Hepatocyte (in vitro differentiated cells): ENCODE measurements around the gene STK32A. TPM values are rescaled to one million over a fixed set of nuclear protein-coding genes. Genes with fewer than 3 reads are reported as not detected.

Experiments
- DNase-seq: peaks from one replicate; pipeline ENCODE4 v3.0.0-alpha.2; 2016; ENCODE audit warnings: low spot score
- H2AFZ ChIP-seq: fragments of 200-600 bp; sonication (generic); 2 replicates; pipeline ENCODE4 v1.6.0; 2016; ENCODE audit warnings: antibody characterized with exemption, mild to moderate bottlenecking
- H3K27ac ChIP-seq: fragments of 200-600 bp; sonication (generic); 2 replicates; pipeline ENCODE4 v1.5.1; 2016; ENCODE audit warnings: mild to moderate bottlenecking
- H3K27me3 ChIP-seq: fragments of 200-600 bp; sonication (generic); 2 replicates; pipeline ENCODE4 v1.6.1; 2016
- H3K36me3 ChIP-seq: fragments of 200-600 bp; sonication (generic); replicated peaks from 2 replicates; pipeline ENCODE4 v1.5.1; 2016; ENCODE audit warnings: low read depth; ENCODE audit not compliant: insufficient read depth
- H3K4me1 ChIP-seq: fragments of 200-600 bp; sonication (generic); 2 replicates; pipeline ENCODE4 v1.5.1; 2016; ENCODE audit warnings: mild to moderate bottlenecking, moderate library complexity; ENCODE audit not compliant: insufficient read depth
- H3K4me2 ChIP-seq: fragments of 200-600 bp; sonication (generic); 2 replicates; pipeline ENCODE4 v1.6.0; 2016
- H3K4me3 ChIP-seq: fragments of 200-600 bp; sonication (generic); 2 replicates; pipeline ENCODE4 v1.5.1; 2016; ENCODE audit warnings: mild to moderate bottlenecking
- H3K79me2 ChIP-seq: fragments of 200-600 bp; sonication (generic); 2 replicates; pipeline ENCODE4 v1.6.0; 2017; ENCODE audit warnings: mild to moderate bottlenecking
- H3K9me2 ChIP-seq: fragments of 200-600 bp; sonication (generic); replicated peaks from 2 replicates; pipeline ENCODE4 v1.6.0; 2017; ENCODE audit warnings: mild to moderate bottlenecking; ENCODE audit not compliant: insufficient read depth
- H3K9me3 ChIP-seq: fragments of 200-600 bp; sonication (generic); 2 replicates; pipeline ENCODE4 v1.5.1; 2016; ENCODE audit warnings: low read depth, mild to moderate bottlenecking
- H4K20me1 ChIP-seq: fragments of 200-600 bp; sonication (generic); 2 replicates; pipeline ENCODE4 v1.6.0; 2016; ENCODE audit warnings: mild to moderate bottlenecking; ENCODE audit not compliant: insufficient read depth, poor library complexity, severe bottlenecking
- EZH2 ChIP-seq: fragments of 200-600 bp; sonication (generic); IDR thresholded peaks from 2 replicates; pipeline ENCODE4 v1.6.1; 2016; ENCODE audit warnings: antibody characterized with exemption, mild to moderate bottlenecking, borderline replicate concordance
- EZH2phosphoT487 ChIP-seq: fragments of 200-600 bp; sonication (generic); IDR thresholded peaks from one replicate; pipeline ENCODE4 v1.6.1; 2018; ENCODE audit warnings: antibody characterized with exemption, mild to moderate bottlenecking, low read depth, moderate library complexity; ENCODE audit not compliant: unreplicated experiment, severe bottlenecking
- WGBS: methylation state at CpG from one replicate; pipeline ENCODE4 v1.1.6; 2016; ENCODE audit warnings: low lambda C conversion rate; ENCODE audit errors: missing lambda C conversion rate; 5-methylcytosine and 5-hydroxymethylcytosine counted together
- polyA plus RNA-seq: library from polyadenylated mRNA; unstranded; fragments of >200 nt; fragmentation: Nextera tagmentation; extraction: Ambion mirVana; gene quantifications from 2 replicates; pipeline ENCODE4 v1.2.1, GENCODE V29; 2016
- total RNA-seq: library from RNA; depleted of rRNA; stranded (reverse); fragments of >200 nt; gene quantifications from 2 replicates; pipeline ENCODE4 v1.2.3, GENCODE V29; 2014
- TF ChIP-seq, protein P1 (sequence below): fragments of 200-600 bp; sonication (generic); IDR thresholded peaks from 2 replicates; pipeline ENCODE4 v1.5.1; 2016; ENCODE audit warnings: antibody characterized with exemption, mild to moderate bottlenecking; ENCODE audit not compliant: poor library complexity

The STK32A gene
- total and polyA plus RNA-seq, 2 experiments from 2014 or later, result 2.3 to 2.6 TPM

DNA sequence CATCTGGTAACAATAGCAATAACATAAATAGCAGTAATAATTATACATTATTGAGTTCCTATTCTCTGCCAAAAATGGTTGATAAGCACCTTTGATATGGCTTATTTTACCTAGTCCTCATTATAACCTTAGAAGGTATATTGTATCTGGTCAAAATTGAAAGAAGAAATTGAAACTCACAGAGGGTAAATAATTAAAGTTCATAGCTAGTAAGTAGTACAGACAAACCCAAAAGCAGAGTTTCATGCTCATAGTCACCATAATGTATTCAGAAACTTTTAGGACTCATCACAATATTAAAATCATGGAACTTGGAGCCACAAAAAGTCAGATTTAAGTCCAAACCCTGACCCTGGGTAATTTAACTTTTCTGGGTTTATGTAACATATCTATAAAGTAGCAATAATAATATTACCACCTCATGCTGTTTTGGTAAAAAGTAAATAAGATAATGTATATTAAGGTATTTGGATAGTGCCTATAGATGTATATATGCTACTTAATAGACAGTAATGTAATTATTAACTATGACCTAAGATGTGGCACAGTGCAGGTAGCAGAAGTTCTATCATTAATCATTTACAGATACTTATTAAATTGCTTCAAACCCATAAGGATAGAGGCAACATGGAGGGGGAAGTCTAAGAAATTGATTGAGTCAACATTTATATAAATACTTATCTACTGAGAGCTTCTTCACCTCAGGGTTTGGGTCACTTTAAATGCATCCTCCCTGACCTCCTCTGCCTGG is 32.4 kb downstream of the STK32A start:
- no peak overlapping the region for H3K27ac ChIP-seq
- TF ChIP-seq, protein P1, sequence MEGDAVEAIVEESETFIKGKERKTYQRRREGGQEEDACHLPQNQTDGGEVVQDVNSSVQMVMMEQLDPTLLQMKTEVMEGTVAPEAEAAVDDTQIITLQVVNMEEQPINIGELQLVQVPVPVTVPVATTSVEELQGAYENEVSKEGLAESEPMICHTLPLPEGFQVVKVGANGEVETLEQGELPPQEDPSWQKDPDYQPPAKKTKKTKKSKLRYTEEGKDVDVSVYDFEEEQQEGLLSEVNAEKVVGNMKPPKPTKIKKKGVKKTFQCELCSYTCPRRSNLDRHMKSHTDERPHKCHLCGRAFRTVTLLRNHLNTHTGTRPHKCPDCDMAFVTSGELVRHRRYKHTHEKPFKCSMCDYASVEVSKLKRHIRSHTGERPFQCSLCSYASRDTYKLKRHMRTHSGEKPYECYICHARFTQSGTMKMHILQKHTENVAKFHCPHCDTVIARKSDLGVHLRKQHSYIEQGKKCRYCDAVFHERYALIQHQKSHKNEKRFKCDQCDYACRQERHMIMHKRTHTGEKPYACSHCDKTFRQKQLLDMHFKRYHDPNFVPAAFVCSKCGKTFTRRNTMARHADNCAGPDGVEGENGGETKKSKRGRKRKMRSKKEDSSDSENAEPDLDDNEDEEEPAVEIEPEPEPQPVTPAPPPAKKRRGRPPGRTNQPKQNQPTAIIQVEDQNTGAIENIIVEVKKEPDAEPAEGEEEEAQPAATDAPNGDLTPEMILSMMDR, result no peak

DNA sequence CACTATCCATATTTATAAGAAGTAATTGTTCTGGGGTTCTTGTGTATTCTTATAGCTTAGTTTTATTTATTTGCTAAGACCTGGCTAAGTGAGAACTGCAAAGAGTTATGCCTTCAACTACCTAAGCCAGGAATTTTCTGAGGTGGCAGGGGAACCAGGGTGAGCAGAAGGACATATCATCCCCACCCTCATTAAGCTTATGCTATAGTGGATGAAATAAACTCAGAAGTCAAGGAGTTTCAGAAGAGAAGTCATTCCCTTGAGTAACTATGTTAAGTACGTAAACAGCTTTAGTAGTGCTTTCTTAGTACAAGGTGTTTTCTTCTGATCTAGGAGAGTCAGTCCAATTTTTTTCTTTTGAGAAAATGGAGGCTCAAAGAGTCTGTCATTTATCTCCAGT is 41.7 kb downstream of the STK32A start:
- H4K20me1 ChIP-seq, result no peaks in the 10 kb centered on the region
- H3K36me3 ChIP-seq, result no peaks in the 10 kb centered on the region
- no peak overlapping the region for H2AFZ ChIP-seq
- H3K79me2 ChIP-seq, result no peaks in the 10 kb centered on the region
- H3K27me3 ChIP-seq, result peaks cover 4% of the 10 kb centered on the region
- DNase-seq, result no peak
- H3K4me3 ChIP-seq, result no peak overlapping the region
- H3K9me2 ChIP-seq, result no peaks in the 10 kb centered on the region
- H3K27ac ChIP-seq, result no peak overlapping the region
- 90% methylated on average over 1 of the region's 1 CpG for WGBS
- no peaks in the 10 kb centered on the region for H3K9me3 ChIP-seq
- H3K4me2 ChIP-seq, result no peak overlapping the region
- no peaks in the 10 kb centered on the region for H3K4me1 ChIP-seq
- no peak for TF ChIP-seq EZH2phosphoT487
- TF ChIP-seq, protein P1, result no peak
- TF ChIP-seq EZH2, result no peak

More for the DNA sequence above, 32.4 kb downstream of the STK32A start:
- Histone ChIP-seq H3K9me3 (no peaks in the 10 kb centered on the region), H2AFZ (no peak overlapping the region), H3K27me3 (peaks cover 5% of the 10 kb centered on the region), H4K20me1 (no peaks in the 10 kb centered on the region), H3K79me2 (no peaks in the 10 kb centered on the region), H3K36me3 (no peaks in the 10 kb centered on the region), H3K4me3 (no peak overlapping the region), H3K9me2 (no peaks in the 10 kb centered on the region), H3K4me2 (no peak overlapping the region), H3K4me1 (no peaks in the 10 kb centered on the region)
- no peak for DNase-seq

DNA sequence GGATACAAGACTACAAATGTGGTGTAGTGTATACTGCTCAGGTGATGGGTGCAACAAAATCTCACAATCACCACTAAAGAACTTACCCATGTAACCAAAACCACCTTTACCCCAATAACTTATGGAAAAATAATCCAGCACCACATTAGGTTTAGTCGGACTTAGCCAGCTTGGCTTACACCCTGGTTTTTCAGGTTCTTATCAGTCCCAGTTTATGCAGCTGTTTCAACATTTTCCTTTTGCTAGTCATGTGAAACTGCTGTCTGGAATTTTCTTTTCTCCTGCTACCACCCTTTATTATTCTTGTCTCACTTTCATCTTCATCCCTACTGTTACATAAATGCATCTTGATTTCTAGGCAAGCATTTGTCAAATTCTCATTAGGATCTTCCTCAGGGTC is 51.5 kb downstream of the STK32A start:
- DNase-seq, result no peak
- no peaks in the 10 kb centered on the region for H3K79me2 ChIP-seq
- H3K4me3 ChIP-seq, result no peak overlapping the region
- H3K4me2 ChIP-seq, result no peak overlapping the region
- H3K9me3 ChIP-seq, result no peaks in the 10 kb centered on the region
- no peaks in the 10 kb centered on the region for H3K27me3 ChIP-seq
- no peaks in the 10 kb centered on the region for H3K9me2 ChIP-seq
- TF ChIP-seq EZH2phosphoT487 (no peak), EZH2 (no peak)
- TF ChIP-seq, protein P1, result no peak
- no peaks in the 10 kb centered on the region for H3K36me3 ChIP-seq
- no peak overlapping the region for H2AFZ ChIP-seq
- 90% methylated on average over 1 of the region's 1 CpG for WGBS
- H4K20me1 ChIP-seq, result no peaks in the 10 kb centered on the region
- H3K4me1 ChIP-seq, result no peaks in the 10 kb centered on the region
- no peak overlapping the region for H3K27ac ChIP-seq

DNA sequence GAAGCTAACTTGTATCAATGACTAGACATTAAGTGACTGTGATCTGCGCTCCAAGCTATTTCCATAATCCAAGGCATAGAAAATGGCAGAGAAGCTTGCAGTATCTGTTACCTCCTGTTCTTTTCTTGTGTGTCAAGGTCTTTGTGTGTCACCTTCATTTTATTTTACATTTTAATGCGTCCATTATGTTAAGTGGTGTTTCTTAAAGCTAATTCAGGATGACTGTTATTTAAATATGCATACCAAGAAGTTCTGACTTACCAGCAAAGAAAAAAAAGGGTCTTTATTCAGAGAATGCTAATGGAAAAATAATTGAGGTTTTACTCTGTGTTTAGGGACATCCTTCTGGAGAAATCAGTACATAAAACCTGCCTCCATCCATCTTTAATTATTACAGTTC is 52.3 kb downstream of the STK32A start:
- no peak overlapping the region for H3K4me3 ChIP-seq
- no peaks in the 10 kb centered on the region for H3K36me3 ChIP-seq
- no peak overlapping the region for H2AFZ ChIP-seq
- no peaks in the 10 kb centered on the region for H3K4me1 ChIP-seq
- no peaks in the 10 kb centered on the region for H3K9me2 ChIP-seq
- no peak overlapping the region for H3K4me2 ChIP-seq
- WGBS, result 81% methylated on average over 2 of the region's 2 CpGs
- H3K9me3 ChIP-seq, result no peaks in the 10 kb centered on the region
- no peaks in the 10 kb centered on the region for H4K20me1 ChIP-seq
- no peaks in the 10 kb centered on the region for H3K27me3 ChIP-seq
- no peak for DNase-seq
- H3K79me2 ChIP-seq, result no peaks in the 10 kb centered on the region
- H3K27ac ChIP-seq, result no peak overlapping the region
- TF ChIP-seq EZH2phosphoT487, result no peak
- TF ChIP-seq, protein P1, result no peak
- no peak for TF ChIP-seq EZH2
